GM19463 (cell line): Measurements from ENCODE around the gene EPO.
"Not testable (repeated sequence)": the region's sequence is repeated elsewhere in the genome, so short reads cannot be mapped to it uniquely, and the experiment has no call there.

ENCODE experiments used
- ATAC-seq: cut with Tn5 transposase; IDR thresholded peaks from one replicate; pipeline ENCODE4 v1.9.1; 2021; ENCODE audit warnings: mild to moderate bottlenecking, moderate library complexity; ENCODE audit not compliant: unreplicated experiment

EPO gene

DNA sequence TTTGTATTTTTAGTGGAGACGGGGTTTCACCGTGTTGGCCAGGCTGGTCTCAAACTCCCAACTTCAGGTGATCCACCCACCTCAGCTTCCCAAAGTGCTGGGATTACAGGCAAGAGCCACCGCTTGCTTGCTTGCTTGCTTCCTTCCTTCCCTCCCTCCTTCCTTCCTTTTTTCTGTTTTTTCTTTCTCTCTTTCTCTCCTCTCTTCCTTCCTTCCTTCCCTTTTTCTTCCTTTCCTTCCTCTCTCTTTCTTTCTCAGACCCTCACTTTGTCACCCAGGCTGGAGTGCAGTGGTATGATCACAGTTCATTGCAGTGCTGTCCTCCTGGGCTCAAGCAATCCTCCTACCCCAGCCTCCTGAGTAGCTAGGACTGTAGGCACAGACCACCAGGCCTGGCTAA lies 19.2 kb upstream of the EPO start:
- ATAC-seq: not testable (repeated sequence)

DNA sequence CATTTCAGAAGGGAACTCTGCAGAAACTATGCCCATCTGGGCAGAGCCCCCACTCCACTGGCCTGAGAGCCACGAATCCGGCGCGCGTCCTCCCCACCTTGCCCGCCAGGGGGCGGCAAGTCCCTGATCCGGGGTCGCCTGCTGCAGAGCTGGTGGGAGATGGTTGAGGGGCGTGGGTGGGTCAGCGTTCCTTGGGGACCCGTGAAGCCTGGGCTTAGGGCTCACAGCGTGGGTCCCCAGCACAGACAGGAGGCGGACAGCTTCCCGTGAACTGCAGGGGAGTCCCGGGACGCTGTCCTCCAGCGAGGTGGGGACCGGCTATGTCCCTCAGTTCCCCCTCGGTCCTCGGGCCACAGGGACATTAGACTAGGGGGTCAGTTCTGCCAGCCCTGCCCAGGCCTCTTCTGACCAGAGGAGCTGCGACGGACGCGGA lies 14.9 kb upstream of the EPO start:
- ATAC-seq: peak; percentile 56

DNA sequence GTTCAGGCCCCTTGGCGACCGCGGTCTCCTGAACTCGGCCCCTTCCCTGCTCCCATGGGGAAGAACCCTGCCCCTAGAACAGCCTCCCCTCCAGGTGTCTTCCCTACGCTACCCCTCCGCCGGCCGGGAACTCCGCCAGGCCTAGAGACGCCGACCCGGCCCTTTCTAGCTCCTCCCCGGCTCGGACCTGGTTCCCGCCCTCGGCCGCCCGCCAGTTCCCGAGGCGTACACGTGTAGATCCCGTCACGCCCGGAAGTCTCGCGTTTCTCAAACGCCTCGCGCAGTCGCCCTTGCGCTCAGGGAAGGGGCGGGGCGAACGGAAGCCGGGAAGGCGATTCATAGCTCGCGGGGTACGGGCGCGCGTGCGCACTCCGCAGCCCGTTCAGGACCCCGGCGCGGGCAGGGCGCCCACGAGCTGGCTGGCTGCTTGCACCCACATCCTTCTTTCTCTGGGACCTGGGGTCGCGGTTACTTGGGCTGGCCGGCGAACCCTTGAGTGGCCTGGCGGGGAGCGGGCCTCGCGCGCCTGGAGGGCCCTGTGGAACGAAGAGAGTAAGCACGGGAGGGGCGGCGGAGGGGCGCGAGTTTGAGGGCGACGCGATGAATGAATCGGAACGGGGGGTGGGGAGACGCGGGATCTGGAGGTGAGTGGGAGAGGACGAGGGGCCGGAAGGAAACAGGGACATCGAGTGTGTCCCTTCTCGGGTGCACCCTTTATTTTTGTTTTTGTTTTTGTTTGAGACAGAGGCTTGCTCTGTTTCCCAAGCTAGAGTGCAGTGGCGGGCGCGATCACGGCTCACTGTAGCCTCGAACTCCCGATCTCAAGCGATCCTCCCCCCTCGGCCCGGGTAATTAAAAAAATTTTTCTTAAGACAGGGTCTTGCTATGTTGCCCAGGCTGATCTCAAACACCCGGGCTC lies 14.3 kb upstream of the EPO start, which contains the start of gene POP7:
POP7 (plus strand) TSS at position 369 of the 919 bp plus-strand sequence. CDS start 710 bp downstream, outside the sequence.
- ATAC-seq: peak; percentile 92

DNA sequence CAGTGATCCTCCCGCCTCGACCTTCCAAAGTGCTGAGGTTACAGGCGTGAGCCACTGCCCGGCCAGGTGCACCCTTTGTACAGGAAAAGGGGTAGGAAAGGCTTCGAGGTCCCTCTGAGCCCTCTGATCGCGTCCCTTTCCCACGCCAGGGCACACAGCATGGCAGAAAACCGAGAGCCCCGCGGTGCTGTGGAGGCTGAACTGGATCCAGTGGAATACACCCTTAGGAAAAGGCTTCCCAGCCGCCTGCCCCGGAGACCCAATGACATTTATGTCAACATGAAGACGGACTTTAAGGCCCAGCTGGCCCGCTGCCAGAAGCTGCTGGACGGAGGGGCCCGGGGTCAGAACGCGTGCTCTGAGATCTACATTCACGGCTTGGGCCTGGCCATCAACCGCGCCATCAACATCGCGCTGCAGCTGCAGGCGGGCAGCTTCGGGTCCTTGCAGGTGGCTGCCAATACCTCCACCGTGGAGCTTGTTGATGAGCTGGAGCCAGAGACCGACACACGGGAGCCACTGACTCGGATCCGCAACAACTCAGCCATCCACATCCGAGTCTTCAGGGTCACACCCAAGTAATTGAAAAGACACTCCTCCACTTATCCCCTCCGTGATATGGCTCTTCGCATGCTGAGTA lies 13.5 kb upstream of the EPO start:
- no peak for ATAC-seq

DNA sequence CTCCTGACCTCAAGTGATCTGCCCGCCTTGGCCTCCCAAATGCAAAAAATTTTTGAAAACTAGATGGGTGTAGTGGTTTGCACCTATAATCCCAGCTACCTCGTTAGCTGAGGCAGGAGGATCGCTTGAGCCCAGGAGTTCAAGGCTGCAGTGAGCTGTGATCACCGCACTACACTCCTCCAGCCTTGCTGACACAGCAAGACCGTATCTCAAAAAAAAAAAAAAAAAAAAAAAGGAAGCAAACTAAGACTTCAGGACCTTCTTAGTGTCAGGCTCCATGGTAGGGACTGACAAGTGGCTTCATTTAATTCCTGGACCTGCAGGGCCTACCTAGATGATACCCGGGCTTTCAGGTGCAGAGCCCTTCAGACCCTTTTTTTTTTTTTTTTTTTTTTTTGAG lies 11.9 kb upstream of the EPO start:
- no peak for ATAC-seq

DNA sequence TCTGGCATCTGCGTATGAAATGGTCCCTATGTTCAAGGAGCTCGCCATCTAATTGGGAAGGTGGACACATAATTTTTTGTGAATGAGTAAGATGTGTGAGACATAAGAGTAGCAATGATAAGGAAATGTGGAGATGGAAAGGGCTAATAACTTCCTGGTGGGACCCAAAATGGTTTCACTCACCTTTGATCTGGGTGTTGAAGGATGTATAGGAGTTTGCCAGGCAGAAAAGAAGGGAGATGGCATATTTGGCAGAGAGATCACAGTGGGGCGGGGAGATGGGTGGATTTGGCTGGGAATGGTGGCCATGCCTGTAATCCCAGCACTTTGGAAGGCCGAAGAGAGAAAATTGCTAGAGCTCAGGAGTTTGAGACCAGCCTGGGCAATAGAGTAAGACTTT lies 9.8 kb upstream of the EPO start:
- ATAC-seq: no peak

DNA sequence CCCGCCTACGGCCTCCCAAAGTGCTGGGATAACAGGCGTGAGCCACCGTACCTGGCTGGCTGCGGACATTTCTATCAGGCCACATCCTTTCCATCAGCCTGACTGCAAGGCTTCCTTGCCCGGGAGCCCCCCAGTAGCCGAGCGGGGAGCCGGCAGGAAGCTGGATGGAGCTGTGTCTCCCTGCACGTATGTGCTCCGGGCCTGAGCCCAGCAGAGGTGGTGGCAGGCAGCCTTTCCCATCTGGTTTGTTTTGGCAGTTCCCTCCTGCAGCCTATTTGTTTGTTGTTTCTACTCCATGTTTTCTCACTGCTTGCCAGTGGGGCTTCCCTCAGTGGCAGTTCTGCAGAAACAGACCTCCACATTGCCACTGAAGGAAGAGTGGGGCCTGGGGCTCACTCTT lies 8.9 kb upstream of the EPO start:
- ATAC-seq: no peak

DNA sequence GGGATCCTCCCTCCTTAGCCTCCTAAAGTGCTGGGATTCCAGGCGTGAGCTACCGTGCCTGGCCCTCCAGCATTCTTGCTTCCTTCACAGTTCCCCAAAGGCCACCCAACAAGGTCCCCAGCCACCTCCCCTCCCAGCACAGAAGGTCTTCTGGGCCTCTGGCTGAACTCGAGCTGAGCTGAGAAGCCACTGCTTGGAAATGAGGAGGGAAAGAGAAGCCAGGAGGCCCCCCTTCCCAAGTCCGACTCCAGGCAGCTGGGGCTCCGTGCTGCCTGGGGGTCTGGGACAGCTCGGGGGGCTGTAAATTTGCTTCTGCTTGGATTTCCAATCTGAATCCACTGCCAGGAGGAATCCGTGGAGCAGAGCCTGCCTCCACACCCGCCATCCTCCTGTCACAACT lies 5.5 kb upstream of the EPO start:
- ATAC-seq: no peak

DNA sequence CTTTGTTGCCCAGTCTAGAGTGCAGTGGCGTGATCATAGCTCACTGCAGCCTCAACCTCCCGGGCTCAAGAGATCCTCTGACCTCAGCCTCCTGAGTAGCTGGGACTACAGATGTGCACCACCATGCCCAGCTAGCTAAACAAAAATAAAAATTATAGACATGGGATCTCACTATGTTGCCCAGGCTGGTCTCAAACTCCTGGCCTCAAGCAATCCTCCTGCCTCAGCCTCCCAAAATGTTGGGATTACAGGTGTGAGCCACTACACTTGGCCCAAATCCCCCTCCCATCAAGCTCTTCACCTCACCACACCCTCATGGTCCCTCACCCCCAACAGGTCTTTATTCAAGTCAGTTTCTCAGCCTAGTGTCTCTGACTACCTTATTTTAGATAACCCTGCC lies 3.2 kb upstream of the EPO start:
- ATAC-seq: not testable (repeated sequence)

DNA sequence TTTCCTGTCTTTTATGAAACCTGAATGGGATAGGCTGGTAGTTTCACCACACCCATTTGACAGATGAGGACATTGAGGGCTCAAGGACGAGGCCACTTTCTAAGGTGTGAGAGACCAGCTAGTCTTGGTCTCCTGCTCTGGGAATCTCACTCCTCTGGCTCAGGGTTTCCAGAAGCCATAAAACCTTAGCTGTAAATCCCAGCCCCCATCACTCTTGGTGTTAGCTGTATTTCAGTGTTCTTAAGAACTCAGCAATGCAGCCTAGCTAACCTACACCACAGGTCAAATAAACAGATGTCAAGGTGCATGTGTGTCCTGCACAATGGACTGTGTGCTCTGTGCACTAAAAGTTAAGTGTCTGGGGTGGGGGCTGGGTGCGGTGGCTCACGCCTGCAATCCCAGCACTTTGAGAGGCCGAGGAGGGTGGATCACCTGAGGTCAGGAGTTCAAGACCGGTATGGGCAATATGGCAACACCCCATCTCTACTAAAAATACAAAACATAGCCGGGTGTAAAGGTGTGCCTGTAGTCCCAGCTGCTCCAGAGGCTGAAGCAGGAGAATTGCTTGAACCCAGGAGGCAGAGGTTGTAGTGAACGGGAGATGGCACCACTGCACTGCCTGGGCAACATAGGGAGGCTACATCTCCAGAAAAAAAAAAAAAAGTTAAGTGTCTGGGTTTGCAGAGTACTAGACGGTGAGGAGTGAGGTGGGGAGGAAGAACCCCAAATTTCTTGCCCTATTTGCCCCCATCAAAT lies 567 bp upstream of the EPO start:
- ATAC-seq: no peak

DNA sequence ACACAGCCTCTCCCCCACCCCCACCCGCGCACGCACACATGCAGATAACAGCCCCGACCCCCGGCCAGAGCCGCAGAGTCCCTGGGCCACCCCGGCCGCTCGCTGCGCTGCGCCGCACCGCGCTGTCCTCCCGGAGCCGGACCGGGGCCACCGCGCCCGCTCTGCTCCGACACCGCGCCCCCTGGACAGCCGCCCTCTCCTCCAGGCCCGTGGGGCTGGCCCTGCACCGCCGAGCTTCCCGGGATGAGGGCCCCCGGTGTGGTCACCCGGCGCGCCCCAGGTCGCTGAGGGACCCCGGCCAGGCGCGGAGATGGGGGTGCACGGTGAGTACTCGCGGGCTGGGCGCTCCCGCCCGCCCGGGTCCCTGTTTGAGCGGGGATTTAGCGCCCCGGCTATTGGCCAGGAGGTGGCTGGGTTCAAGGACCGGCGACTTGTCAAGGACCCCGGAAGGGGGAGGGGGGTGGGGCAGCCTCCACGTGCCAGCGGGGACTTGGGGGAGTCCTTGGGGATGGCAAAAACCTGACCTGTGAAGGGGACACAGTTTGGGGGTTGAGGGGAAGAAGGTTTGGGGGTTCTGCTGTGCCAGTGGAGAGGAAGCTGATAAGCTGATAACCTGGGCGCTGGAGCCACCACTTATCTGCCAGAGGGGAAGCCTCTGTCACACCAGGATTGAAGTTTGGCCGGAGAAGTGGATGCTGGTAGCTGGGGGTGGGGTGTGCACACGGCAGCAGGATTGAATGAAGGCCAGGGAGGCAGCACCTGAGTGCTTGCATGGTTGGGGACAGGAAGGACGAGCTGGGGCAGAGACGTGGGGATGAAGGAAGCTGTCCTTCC lies 620 bp downstream of the EPO start:
- ATAC-seq: no peak

DNA sequence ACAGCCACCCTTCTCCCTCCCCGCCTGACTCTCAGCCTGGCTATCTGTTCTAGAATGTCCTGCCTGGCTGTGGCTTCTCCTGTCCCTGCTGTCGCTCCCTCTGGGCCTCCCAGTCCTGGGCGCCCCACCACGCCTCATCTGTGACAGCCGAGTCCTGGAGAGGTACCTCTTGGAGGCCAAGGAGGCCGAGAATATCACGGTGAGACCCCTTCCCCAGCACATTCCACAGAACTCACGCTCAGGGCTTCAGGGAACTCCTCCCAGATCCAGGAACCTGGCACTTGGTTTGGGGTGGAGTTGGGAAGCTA lies 1.2 kb downstream of the EPO start:
- no peak for ATAC-seq

DNA sequence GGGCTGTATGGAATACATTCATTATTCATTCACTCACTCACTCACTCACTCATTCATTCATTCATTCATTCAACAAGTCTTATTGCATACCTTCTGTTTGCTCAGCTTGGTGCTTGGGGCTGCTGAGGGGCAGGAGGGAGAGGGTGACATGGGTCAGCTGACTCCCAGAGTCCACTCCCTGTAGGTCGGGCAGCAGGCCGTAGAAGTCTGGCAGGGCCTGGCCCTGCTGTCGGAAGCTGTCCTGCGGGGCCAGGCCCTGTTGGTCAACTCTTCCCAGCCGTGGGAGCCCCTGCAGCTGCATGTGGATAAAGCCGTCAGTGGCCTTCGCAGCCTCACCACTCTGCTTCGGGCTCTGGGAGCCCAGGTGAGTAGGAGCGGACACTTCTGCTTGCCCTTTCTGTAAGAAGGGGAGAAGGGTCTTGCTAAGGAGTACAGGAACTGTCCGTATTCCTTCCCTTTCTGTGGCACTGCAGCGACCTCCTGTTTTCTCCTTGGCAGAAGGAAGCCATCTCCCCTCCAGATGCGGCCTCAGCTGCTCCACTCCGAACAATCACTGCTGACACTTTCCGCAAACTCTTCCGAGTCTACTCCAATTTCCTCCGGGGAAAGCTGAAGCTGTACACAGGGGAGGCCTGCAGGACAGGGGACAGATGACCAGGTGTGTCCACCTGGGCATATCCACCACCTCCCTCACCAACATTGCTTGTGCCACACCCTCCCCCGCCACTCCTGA lies 2.4 kb downstream of the EPO start:
- no peak for ATAC-seq

DNA sequence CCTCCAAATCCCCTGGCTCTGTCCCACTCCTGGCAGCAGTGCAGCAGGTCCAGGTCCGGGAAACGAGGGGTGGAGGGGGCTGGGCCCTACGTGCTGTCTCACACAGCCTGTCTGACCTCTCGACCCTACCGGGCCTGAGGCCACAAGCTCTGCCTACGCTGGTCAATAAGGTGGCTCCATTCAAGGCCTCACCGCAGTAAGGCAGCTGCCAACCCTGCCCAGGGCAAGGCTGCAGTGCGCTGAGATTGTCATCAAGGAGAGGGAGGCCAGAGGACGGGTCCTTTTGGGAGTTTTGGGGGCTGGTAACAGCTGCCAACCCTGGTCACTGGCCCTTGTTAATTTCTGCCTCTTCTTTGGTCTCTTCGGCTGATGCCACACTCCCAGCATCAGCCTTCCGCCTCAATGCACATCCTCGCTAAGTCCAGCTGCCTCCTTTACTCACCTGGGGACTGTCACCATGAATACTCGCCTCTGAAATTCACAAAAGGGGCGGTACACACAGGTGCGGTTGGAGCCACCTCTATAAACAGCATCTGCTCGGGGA lies 3.5 kb downstream of the EPO start:
- ATAC-seq: no peak

DNA sequence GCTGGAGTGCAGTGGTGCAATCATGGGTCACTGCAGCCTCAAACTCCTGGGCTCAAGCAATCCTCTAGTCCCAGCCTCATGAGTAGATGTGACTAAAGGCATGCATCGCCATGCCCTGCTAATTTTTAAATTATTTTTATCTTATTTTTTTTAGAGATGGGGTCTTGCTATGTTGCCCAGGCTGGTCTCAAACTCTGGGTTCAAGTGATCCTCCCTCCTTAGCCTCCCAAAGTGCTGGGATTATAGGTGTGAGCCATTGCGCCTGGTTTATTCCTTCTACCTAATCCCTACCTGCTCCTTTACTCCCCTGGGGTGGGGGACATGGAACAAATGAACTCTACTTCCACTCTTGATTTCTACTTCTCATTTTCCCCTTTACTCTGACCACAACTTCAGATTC lies 4.1 kb downstream of the EPO start:
- not testable (repeated sequence) for ATAC-seq

DNA sequence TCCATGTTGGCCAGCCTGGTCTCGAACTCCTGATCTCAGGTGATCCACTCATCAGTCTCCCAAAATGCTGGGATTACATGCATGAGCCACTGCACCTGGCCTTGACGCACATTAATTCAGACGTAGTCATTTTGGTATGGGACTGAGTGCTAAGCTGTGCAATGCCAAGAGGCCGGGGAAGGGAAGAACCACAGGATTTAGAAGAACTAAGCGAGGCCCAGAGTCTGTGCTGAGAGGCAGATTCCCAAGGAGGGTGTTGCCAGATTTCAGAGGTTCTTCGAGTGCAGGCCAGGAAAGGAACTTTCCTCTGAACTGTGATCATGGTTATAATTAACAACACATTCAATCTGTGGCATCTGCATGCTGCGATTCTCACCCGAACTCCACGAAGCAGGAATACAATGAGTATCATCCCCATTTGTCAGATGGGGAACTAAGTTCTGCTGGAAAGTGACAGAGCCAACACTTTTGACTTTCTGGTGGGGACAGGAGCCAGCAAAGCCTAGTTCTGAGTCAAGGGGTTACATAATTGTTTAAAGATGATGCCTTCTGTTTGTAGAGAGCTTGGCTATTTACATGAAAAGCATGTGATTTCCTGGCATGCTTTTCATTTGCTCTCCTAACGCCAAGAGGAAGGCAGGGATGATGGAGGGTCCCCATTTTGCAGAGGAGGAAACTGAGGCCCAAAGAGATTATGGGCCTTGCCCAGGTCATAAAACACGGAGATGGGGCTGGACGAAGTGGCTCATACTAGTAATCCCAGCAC lies 6.9 kb downstream of the EPO start:
- no peak for ATAC-seq

DNA sequence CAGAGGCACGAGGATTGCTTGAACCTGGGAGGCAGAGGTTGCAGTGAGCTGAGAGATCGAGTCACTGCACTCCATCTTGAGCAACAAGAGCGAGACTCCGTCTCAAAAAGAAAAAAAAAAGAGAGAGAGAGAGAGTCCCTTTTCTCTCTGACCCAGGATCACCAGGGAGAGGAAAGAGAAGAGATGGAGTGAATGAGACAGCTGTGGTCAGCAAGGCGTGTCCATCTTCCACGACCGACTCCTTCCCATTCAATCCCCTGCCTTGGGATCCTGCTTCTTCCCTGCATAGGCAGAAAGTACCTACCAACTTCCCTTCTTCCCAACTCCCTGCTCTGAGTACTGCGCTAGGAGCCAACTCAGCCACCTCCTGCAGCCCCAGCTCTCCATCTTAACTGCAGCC lies 7.9 kb downstream of the EPO start:
- no peak for ATAC-seq

DNA sequence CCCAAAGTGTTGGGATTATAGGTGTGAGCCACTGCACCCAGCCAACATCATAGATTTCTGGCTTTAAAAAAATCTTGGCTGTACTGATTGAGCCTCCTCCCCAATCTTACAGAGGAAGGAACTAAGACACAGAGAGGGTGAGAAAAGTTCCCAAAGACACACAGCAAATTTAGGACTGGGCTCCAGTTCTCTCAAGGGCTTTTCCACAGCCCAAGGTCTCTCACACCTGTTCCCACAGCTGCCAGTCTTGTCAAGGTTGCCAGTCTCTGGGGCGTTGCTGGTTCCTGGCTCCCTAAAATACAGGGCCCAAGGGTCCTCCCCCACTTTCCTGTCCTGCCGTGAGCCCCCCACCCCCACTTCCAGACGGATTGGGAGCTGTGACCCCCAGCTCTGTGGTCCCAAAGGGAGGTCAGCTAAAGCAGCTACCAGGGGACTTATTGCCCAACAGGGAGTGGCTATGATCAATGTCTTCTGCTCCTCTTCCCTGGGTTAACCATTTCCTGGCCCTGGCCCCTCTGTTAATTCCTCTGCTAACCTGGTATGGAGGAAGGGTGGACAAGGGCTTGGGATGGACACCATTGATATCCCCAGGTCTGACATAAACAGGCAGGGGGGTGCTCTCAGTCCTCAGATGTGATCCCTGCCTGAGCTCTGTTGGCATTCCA lies 10.0 kb downstream of the EPO start:
- no peak for ATAC-seq
